ENCODE measurements around the gene CPNE2.
"Not testable (repeated sequence)": the region's sequence is repeated elsewhere in the genome, so short reads cannot be mapped to it uniquely, and the experiment has no call there.

The CPNE2 gene

GRCh38 chr16:57100445-57100844 is 8.1 kb downstream of the CPNE2 start:
- no peak overlapping the region for H3K4me3 Mint-ChIP-seq
- no peak for DNase-seq

GRCh38 chr16:57102888-57103851 is 10.8 kb downstream of the CPNE2 start:
- Mint-ChIP-seq H3K4me1 (ENCODE audit: low read depth) (peaks cover 20% of the 10 kb centered on the region), H3K4me3 (no peak overlapping the region), H3K27me3 (no peaks in the 10 kb centered on the region), H3K27ac (no peak overlapping the region), H3K36me3 (ENCODE audit: low read depth) (no peaks in the 10 kb centered on the region), H3K9me3 (no peaks in the 10 kb centered on the region)
- no peak for DNase-seq

More at GRCh38 chr16:57100445-57100844, 8.1 kb downstream of the CPNE2 start:
- Mint-ChIP-seq H3K4me1 (ENCODE audit: low read depth) (peaks cover 13% of the 10 kb centered on the region), H3K27me3 (no peaks in the 10 kb centered on the region), H3K27ac (no peak overlapping the region), H3K36me3 (ENCODE audit: low read depth) (no peaks in the 10 kb centered on the region), H3K9me3 (no peaks in the 10 kb centered on the region)

GRCh38 chr16:57104706-57105105 is 12.3 kb downstream of the CPNE2 start:
- Mint-ChIP-seq H3K4me3 (no peak overlapping the region), H3K9me3 (no peaks in the 10 kb centered on the region), H3K27ac (no peak overlapping the region), H3K27me3 (no peaks in the 10 kb centered on the region), H3K36me3 (ENCODE audit: low read depth) (no peaks in the 10 kb centered on the region), H3K4me1 (ENCODE audit: low read depth) (peaks cover 20% of the 10 kb centered on the region)
- no peak for DNase-seq

- no peak overlapping the region for H3K4me3 Mint-ChIP-seq
Measured at GRCh38 chr16:57105184-57105583, 12.8 kb downstream of the CPNE2 start.

GRCh38 chr16:57106767-57107166 is 14.4 kb downstream of the CPNE2 start:
- no peaks in the 10 kb centered on the region for H3K27me3 Mint-ChIP-seq
- H3K27ac Mint-ChIP-seq = no peak overlapping the region
- no peak overlapping the region for H3K4me3 Mint-ChIP-seq

More at GRCh38 chr16:57105184-57105583, 12.8 kb downstream of the CPNE2 start:
- no peaks in the 10 kb centered on the region for H3K36me3 Mint-ChIP-seq (ENCODE audit: low read depth)
- DNase-seq = no peak
- H3K9me3 Mint-ChIP-seq = no peaks in the 10 kb centered on the region
- no peaks in the 10 kb centered on the region for H3K27me3 Mint-ChIP-seq
- no peak overlapping the region for H3K27ac Mint-ChIP-seq
- peaks cover 18% of the 10 kb centered on the region for H3K4me1 Mint-ChIP-seq (ENCODE audit: low read depth)

GRCh38 chr16:57107321-57107922 is 15.0 kb downstream of the CPNE2 start:
- Mint-ChIP-seq H3K36me3 (ENCODE audit: low read depth) (no peaks in the 10 kb centered on the region), H3K27me3 (no peaks in the 10 kb centered on the region), H3K4me1 (ENCODE audit: low read depth) (peaks cover 17% of the 10 kb centered on the region), H3K9me3 (no peaks in the 10 kb centered on the region), H3K27ac (peak overlapping the region; percentile 49), H3K4me3 (no peak overlapping the region)
- DNase-seq = no peak

More at GRCh38 chr16:57106767-57107166, 14.4 kb downstream of the CPNE2 start:
- H3K36me3 Mint-ChIP-seq (ENCODE audit: low read depth) = no peaks in the 10 kb centered on the region
- H3K9me3 Mint-ChIP-seq = no peaks in the 10 kb centered on the region
- no peak for DNase-seq
- peaks cover 16% of the 10 kb centered on the region for H3K4me1 Mint-ChIP-seq (ENCODE audit: low read depth)

GRCh38 chr16:57108432-57108831 is 16.0 kb downstream of the CPNE2 start:
- Mint-ChIP-seq H3K9me3 (no peaks in the 10 kb centered on the region), H3K27ac (no peak overlapping the region), H3K36me3 (ENCODE audit: low read depth) (no peaks in the 10 kb centered on the region), H3K27me3 (no peaks in the 10 kb centered on the region), H3K4me3 (no peak overlapping the region), H3K4me1 (ENCODE audit: low read depth) (peaks cover 25% of the 10 kb centered on the region)
- no peak for DNase-seq

- H3K27me3 Mint-ChIP-seq; H3K36me3 Mint-ChIP-seq (ENCODE audit: low read depth); DNase-seq; H3K27ac Mint-ChIP-seq; H3K4me3 Mint-ChIP-seq; H3K9me3 Mint-ChIP-seq: not testable (repeated sequence)
- peaks cover 24% of the 10 kb centered on the region for H3K4me1 Mint-ChIP-seq (ENCODE audit: low read depth)
Measured at GRCh38 chr16:57109259-57110105, 17.1 kb downstream of the CPNE2 start.

- Mint-ChIP-seq H3K9me3 (no peaks in the 10 kb centered on the region), H3K4me1 (ENCODE audit: low read depth) (peaks cover 14% of the 10 kb centered on the region), H3K27me3 (no peaks in the 10 kb centered on the region), H3K27ac (no peak overlapping the region), H3K36me3 (ENCODE audit: low read depth) (no peaks in the 10 kb centered on the region), H3K4me3 (no peak overlapping the region)
- no peak for DNase-seq
Measured at GRCh38 chr16:57110937-57111336, 18.6 kb downstream of the CPNE2 start.

GRCh38 chr16:57111420-57111819 is 19.0 kb downstream of the CPNE2 start:
- no peak for DNase-seq
- Mint-ChIP-seq H3K4me3 (no peak overlapping the region), H3K4me1 (ENCODE audit: low read depth) (peaks cover 13% of the 10 kb centered on the region), H3K27ac (no peak overlapping the region), H3K27me3 (no peaks in the 10 kb centered on the region), H3K36me3 (ENCODE audit: low read depth) (no peaks in the 10 kb centered on the region), H3K9me3 (no peaks in the 10 kb centered on the region)

- Mint-ChIP-seq H3K4me1 (ENCODE audit: low read depth) (peaks cover 9% of the 10 kb centered on the region), H3K9me3 (no peaks in the 10 kb centered on the region), H3K36me3 (ENCODE audit: low read depth) (no peaks in the 10 kb centered on the region), H3K27me3 (no peaks in the 10 kb centered on the region), H3K4me3 (no peak overlapping the region), H3K27ac (no peak overlapping the region)
- no peak for DNase-seq
Measured at GRCh38 chr16:57112403-57113041, 20.1 kb downstream of the CPNE2 start.

GRCh38 chr16:57113042-57113453 is 20.7 kb downstream of the CPNE2 start:
- no peak for DNase-seq
- Mint-ChIP-seq H3K36me3 (ENCODE audit: low read depth) (no peaks in the 10 kb centered on the region), H3K27me3 (no peaks in the 10 kb centered on the region), H3K4me1 (ENCODE audit: low read depth) (peaks cover 9% of the 10 kb centered on the region), H3K9me3 (no peaks in the 10 kb centered on the region), H3K27ac (no peak overlapping the region), H3K4me3 (no peak overlapping the region)

- no peak overlapping the region for H3K4me3 Mint-ChIP-seq
- H3K36me3 Mint-ChIP-seq (ENCODE audit: low read depth) = no peaks in the 10 kb centered on the region
- no peaks in the 10 kb centered on the region for H3K9me3 Mint-ChIP-seq
- H3K27ac Mint-ChIP-seq = no peak overlapping the region
- H3K27me3 Mint-ChIP-seq = no peaks in the 10 kb centered on the region
- DNase-seq = no peak
- peaks cover 9% of the 10 kb centered on the region for H3K4me1 Mint-ChIP-seq (ENCODE audit: low read depth)
Measured at GRCh38 chr16:57113664-57114063, 21.3 kb downstream of the CPNE2 start.

GRCh38 chr16:57115168-57115513 is 22.8 kb downstream of the CPNE2 start:
- H3K36me3 Mint-ChIP-seq (ENCODE audit: low read depth) = no peaks in the 10 kb centered on the region
- no peak for DNase-seq
- H3K4me1 Mint-ChIP-seq (ENCODE audit: low read depth) = peaks cover 9% of the 10 kb centered on the region
- H3K9me3 Mint-ChIP-seq = no peaks in the 10 kb centered on the region
- no peaks in the 10 kb centered on the region for H3K27me3 Mint-ChIP-seq
- H3K27ac Mint-ChIP-seq = no peak overlapping the region
- H3K4me3 Mint-ChIP-seq = no peak overlapping the region

Measured in activated T-cell treated with anti-CD3 and anti-CD28 coated beads, Interleukin-2, amount 50 U/mL, for 24 hours (primary cell).